ENCODE results near the gene RPL28. TPM values are rescaled to one million over a fixed set of nuclear protein-coding genes. Genes with fewer than 3 reads are reported as not detected.

The RPL28 gene
- total and polyA plus RNA-seq, 4 donors = 116 to 535 (median 164) TPM

- Histone ChIP-seq H3K9me3 (ENCODE audit: control insufficient read depth in 4 of 4, low read length in 3 of 4) (no peaks in the 10 kb centered on the region), H3K27me3 (ENCODE audit: control insufficient read depth in 4 of 4, insufficient read depth in 4 of 4, low read length in 3 of 4) (no peaks in the 10 kb centered on the region), H3K9ac (ENCODE audit: low read depth in 1 of 2, low read length in 2 of 2) (no peak overlapping the region), H3K4me1 (ENCODE audit: control insufficient read depth in 4 of 4, insufficient read depth in 4 of 4, low read length in 3 of 4) (peaks cover 8 to 12% (median 10%) of the 10 kb centered on the region in 4 donors), H3K27ac (ENCODE audit: low read depth in 1 of 2, low read length in 2 of 2) (no peak overlapping the region), H3K36me3 (ENCODE audit: control insufficient read depth in 4 of 4, insufficient read depth in 3 of 4, low read depth in 1 of 4, low read length in 3 of 4) (peaks cover 0 to 10% (median 1%) of the 10 kb centered on the region in 4 donors), H3K4me3 (ENCODE audit: low read depth in 1 of 3, low read length in 3 of 3) (no peak overlapping the region)
- no peak for DNase-seq (ENCODE audit: low spot score)
- 88% methylated on average over 9 of the region's 9 CpGs for WGBS
- TF ChIP-seq TAF1 (conservative IDR thresholded peaks at IDR 0.05) (no peak), YY1 (IDR thresholded peaks at IDR 0.05) (no peak), RXRA (IDR thresholded peaks at IDR 0.05) (no peak), HNF4G (IDR thresholded peaks at IDR 0.05) (no peak), FOXA2 (IDR thresholded peaks at IDR 0.05) (no peak), FOXA1 (IDR thresholded peaks at IDR 0.05) (no peak), SP1 (IDR thresholded peaks at IDR 0.05) (no peak), ZBTB33 (IDR thresholded peaks at IDR 0.05) (no peak), CTCF (IDR thresholded peaks at IDR 0.05; ENCODE audit: low read depth, low read length, missing input control) (no peak), ATF3 (IDR thresholded peaks at IDR 0.05) (no peak), GABPA (IDR thresholded peaks at IDR 0.05 in 1 of 2, conservative IDR thresholded peaks at IDR 0.05 in 1 of 2) (no peak), NR2F2 (IDR thresholded peaks at IDR 0.05) (no peak)
- TF ChIP-seq, protein P1, sequence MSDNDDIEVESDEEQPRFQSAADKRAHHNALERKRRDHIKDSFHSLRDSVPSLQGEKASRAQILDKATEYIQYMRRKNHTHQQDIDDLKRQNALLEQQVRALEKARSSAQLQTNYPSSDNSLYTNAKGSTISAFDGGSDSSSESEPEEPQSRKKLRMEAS (IDR thresholded peaks at IDR 0.05) = no peak
Observed at GRCh38 chr19:55344444-55344843, 41.3 kb upstream of the RPL28 start.

GRCh38 chr19:55345101-55345817 is 40.5 kb upstream of the RPL28 start:
- Histone ChIP-seq H3K36me3 (ENCODE audit: control insufficient read depth in 4 of 4, insufficient read depth in 3 of 4, low read depth in 1 of 4, low read length in 3 of 4) (peaks cover 0 to 10% (median 1%) of the 10 kb centered on the region in 4 donors), H3K27ac (ENCODE audit: low read depth in 1 of 2, low read length in 2 of 2) (no peak overlapping the region), H3K4me1 (ENCODE audit: control insufficient read depth in 4 of 4, insufficient read depth in 4 of 4, low read length in 3 of 4) (peaks cover 6 to 9% (median 7%) of the 10 kb centered on the region in 4 donors), H3K9me3 (ENCODE audit: control insufficient read depth in 4 of 4, low read length in 3 of 4) (no peaks in the 10 kb centered on the region), H3K27me3 (ENCODE audit: control insufficient read depth in 4 of 4, insufficient read depth in 4 of 4, low read length in 3 of 4) (no peaks in the 10 kb centered on the region), H3K4me3 (ENCODE audit: low read depth in 1 of 3, low read length in 3 of 3) (no peak overlapping the region), H3K9ac (ENCODE audit: low read depth in 1 of 2, low read length in 2 of 2) (no peak overlapping the region)
- no peak for DNase-seq (ENCODE audit: low spot score)
- WGBS = 95% methylated on average over 22 of the region's 22 CpGs
- TF ChIP-seq ZBTB33 (IDR thresholded peaks at IDR 0.05) = no peak
- TF ChIP-seq GABPA (IDR thresholded peaks at IDR 0.05 in 1 of 2, conservative IDR thresholded peaks at IDR 0.05 in 1 of 2) = no peak
- TF ChIP-seq, protein P2, sequence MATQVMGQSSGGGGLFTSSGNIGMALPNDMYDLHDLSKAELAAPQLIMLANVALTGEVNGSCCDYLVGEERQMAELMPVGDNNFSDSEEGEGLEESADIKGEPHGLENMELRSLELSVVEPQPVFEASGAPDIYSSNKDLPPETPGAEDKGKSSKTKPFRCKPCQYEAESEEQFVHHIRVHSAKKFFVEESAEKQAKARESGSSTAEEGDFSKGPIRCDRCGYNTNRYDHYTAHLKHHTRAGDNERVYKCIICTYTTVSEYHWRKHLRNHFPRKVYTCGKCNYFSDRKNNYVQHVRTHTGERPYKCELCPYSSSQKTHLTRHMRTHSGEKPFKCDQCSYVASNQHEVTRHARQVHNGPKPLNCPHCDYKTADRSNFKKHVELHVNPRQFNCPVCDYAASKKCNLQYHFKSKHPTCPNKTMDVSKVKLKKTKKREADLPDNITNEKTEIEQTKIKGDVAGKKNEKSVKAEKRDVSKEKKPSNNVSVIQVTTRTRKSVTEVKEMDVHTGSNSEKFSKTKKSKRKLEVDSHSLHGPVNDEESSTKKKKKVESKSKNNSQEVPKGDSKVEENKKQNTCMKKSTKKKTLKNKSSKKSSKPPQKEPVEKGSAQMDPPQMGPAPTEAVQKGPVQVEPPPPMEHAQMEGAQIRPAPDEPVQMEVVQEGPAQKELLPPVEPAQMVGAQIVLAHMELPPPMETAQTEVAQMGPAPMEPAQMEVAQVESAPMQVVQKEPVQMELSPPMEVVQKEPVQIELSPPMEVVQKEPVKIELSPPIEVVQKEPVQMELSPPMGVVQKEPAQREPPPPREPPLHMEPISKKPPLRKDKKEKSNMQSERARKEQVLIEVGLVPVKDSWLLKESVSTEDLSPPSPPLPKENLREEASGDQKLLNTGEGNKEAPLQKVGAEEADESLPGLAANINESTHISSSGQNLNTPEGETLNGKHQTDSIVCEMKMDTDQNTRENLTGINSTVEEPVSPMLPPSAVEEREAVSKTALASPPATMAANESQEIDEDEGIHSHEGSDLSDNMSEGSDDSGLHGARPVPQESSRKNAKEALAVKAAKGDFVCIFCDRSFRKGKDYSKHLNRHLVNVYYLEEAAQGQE (IDR thresholded peaks at IDR 0.05) = no peak
- TF ChIP-seq HNF4A (conservative IDR thresholded peaks at IDR 0.05) = no peak
- no peak for TF ChIP-seq JUND (IDR thresholded peaks at IDR 0.05)
- TF ChIP-seq CTCF (IDR thresholded peaks at IDR 0.05; ENCODE audit: low read depth, low read length, missing input control) = no peak
- TF ChIP-seq RXRA (IDR thresholded peaks at IDR 0.05) = no peak
- TF ChIP-seq FOXA2 (IDR thresholded peaks at IDR 0.05) = no peak
- TF ChIP-seq NR2F2 (IDR thresholded peaks at IDR 0.05) = no peak
- no peak for TF ChIP-seq YY1 (IDR thresholded peaks at IDR 0.05)
- TF ChIP-seq RAD21 (IDR thresholded peaks at IDR 0.05) = no peak
- no peak for TF ChIP-seq ATF3 (IDR thresholded peaks at IDR 0.05)
- TF ChIP-seq FOXA1 (IDR thresholded peaks at IDR 0.05) = no peak
- TF ChIP-seq HNF4G (IDR thresholded peaks at IDR 0.05) = no peak
- no peak for TF ChIP-seq TAF1 (conservative IDR thresholded peaks at IDR 0.05)
- TF ChIP-seq SP1 (IDR thresholded peaks at IDR 0.05) = no peak

Data from liver (tissue), 9 donors.